Activated CD4-positive, alpha-beta T cell treated with anti-CD3 and anti-CD28 coated beads for 48 hours (primary cell): Measurements from ENCODE around the gene LRRC25.
"Not testable (repeated sequence)": the region's sequence is repeated elsewhere in the genome, so short reads cannot be mapped to it uniquely, and the experiment has no call there.

Source experiments
- DNase-seq: peaks from one replicate; pipeline ENCODE4 v3.0.0-alpha.2; 2020

LRRC25 gene

DNA sequence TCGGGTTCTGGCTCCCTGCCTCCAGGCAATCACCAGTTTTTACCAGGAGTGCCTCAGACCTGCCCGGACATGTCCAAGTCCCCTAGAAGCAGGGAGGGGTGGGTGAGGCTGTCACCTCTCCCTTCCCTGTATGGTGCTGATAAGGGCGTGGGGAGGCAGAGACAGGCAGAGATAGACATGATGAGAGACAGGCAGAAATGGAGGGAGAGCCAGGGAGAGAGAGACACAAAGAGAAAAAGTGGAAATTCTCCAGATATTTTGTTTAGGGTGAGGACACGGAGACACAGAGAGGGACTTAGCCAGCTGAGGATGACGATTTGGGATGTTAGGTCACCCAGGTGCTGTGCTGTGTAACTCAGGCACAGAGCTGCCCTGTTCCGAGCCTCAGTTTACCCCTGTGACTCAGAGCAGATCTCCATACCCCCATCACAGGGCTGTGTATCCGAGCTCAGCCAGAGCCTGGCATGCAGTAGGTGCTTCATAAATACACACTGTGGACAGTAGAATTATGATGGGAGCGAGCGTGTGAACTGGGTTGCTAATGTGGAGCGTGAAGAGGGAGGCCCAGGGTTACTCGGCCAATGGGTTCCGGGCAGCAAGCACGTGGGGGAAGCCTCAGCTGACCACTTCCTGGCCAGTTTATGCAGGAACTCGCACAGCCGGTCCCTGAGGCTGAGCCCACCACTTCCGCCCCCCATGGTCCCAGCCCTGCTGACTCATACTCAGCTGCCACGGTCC lies 23.4 kb downstream of the LRRC25 start:
- DNase-seq = peak; percentile 58

DNA sequence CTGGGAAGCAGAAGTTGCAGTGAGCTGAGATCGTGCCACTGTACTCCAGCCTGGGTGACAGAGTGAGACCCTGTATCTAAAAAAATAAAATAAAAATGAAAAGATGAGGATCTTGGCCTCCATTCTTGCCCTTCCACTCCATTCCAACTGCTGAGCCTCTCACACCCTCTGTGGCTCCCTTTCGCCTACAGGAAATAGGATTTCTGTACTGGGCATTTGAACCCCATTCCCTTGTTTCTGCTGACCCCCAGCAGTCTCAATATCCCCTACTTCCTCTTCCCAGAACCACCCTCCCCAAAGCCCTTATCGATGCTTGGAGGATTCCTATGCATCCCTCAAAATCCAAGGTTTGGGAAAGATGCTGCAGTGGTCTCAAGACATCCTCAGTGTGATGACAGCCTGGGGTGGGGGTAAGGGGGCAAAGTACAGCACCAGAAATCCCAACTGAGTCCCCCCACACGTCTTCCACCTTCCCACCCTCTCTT lies 24.0 kb downstream of the LRRC25 start:
- DNase-seq = no peak

DNA sequence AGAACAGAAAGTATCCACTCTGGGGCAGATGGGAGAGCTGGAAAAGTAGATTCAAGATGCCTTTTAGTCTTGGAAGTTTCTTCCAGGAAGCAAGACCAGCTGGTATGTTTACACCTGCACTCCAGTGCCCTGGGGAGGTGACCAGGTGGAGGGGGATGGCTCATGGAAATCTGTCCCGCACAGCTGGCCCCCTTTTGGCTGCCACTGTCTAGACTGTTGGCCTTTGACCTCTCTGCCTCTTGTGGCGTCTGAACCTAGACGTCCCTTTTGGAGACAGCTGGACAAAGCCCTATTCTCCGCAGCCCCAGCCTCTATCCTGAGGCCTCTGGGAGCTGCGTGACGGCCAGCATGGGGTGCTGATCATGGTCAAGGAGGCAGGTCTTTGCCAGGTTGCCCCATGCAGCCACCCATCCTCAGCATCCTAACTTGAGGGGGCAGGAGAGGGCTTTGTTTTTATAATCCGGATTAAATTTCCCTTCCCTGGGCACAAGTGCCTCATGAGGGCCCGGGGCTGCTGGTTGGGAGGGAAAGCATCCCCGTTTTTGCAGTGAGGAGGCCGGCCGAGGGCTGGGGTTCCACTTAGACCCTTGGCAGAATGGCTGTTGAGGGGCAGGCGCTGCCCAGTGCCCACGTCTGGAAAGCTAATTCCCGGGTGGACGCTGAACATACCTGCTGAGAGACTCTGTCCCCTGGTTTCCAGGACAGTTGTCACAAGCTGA lies 28.8 kb downstream of the LRRC25 start:
- no peak for DNase-seq

DNA sequence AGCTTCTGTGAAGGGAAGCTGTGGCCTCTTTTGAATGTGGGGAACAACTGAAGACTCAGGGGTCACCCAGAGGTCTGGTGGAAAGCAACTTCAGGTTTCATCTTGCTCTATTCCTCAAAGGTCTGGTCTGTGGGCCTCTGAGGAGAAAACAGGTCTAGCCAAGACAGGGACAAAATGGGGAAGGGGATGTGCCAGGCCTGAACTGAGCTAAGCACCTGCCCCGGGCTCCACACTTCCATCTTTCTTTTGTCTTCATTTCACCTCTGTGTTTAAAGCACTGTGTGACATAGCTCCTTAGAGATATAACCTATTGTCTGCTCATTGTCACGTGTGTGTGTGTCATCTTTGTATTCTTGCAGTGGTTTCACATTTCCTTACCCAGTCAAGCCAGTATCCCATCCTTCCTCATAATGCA lies 31.4 kb downstream of the LRRC25 start:
- no peak for DNase-seq

DNA sequence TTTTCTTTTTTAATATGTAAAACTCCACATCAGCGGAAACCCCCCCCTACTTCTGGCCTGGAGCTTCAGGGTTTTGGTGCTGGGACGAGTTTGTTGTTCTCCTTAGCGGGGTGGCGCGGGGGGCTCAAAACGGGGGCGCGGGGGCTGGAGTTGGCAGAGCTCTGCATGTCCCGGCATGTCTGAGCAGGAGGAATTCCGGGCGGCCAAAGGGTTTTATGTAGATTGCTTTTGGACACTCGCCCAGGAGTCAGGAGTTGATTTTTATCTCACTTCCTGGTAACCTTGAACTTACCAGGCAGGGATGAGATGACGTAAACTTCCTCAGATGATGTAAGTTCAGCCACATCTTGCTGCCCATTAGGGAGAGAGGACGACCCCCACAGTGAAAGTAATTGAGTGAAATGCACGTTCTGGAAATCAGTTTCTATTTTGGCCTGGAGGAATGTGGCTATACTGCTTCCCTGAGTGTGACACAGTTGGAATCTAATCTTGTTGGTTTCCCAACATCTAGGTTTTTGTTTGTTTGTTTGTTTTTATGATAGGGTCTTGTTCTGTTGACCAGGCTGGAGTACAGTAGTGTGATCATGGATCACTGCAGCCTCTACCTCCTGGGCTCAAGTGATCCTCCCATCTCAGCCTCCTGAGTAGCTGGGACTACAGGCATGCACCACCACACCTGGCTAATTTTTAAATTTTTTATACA lies 32.4 kb downstream of the LRRC25 start:
- DNase-seq = no peak

DNA sequence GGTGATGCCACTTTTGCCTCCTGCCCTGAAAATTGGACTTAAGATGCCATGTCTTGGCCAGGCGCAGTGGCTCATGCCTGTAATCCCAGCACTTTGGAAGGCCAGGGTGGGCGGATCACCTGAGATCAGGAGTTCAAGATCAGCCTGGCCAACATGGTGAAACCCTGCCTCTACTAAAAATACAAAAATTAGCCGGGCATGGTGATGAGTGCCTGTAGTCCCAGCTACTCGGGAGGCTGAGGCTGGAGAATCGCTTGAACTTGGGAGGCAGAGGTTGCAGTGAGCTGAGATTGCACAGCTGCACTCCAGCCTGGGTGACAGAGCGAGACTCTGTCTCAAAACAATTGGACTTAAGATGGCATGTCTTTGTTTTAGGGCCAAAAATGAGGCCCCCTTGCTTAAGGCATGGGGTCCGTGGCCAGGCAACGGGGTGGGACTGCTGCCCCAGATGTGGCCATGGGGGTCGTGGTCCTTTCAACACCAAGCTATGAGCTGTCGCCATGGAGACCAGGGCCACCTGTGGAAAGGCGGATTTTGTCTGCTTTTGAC lies 33.1 kb downstream of the LRRC25 start:
- DNase-seq = not testable (repeated sequence)

DNA sequence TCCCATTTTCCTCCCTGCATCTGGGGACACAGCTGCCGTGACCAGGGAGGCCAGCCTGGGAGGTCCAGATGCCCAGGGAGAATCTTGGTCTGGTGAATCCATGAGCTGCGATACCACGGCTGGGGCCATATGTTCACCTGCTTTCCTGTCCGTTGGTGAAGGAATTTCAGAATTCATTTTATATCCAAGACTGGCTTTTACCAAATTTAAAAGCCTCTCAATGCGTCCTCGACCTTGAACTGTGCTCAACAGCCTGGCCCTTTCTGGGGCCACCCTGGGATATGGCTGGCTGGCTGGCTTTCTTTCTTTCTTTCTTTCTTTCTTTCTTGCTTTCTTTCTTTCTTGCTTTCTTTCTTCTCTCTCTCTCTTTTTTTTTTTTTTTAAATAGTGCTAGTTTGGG lies 33.6 kb downstream of the LRRC25 start:
- no peak for DNase-seq

DNA sequence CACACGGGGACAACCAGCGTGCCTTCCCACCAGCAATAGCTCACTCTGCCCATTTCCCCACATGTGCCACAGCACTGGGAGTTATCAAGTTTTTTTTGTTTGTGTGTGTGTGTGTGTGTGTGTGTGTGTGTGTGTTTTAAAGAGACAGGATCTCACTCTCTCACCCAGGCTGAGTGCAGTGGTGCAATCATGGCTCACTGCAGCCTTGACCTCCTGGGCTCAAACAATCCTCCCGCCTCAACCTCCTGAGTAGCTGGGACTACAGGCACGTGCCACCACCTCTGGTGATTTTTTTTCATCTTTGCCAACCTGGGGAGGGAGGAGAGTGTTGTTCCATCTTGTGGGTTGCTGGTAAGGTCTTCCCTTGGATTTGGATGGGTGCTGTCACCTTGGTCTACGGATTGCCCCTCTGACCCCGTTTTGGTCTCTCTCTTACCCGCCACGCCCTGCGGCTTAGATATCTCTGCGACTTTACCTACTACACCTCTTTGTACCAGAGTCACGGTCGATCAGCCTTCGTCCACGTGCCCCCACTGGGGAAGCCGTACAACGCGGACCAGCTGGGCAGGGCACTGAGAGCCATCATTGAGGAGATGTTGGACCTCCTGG lies 34.4 kb downstream of the LRRC25 start:
- no peak for DNase-seq

DNA sequence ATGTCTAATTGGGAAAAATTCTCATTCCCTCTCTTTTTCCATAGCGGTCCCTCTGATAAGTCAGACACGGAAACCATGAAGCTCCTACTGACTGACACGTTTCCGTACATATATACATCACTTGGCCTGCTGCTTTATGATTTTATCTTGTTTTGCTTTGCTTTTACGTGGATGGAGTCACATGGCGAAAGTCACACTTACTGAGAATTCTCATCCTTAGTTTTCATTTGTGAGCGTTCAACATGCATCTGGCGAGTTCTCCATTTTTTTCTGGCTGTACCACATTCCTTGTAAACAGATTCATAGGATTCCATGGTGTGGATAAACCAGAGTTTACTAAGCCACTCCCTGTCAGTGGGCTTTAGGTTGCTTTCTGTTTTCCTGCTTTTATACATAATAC lies 35.8 kb downstream of the LRRC25 start:
- DNase-seq = no peak

DNA sequence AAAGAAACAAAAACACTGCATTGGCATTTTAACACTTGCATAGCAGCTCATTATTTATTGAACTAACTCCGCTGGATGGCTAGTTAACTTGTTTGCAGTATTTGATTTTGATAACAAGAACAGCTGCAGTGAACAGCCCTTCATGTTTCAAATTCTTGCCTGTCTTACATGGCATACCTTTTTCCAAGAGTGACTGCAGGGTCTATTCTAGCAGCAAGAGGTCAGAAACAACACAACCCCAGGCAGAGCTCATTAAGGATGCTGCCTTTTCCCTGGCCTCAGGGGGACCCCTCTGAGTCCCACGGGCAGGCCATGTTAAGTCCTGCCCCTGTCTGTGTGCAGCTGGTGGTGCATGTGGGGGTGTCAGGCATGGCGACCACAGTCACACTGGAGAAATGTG lies 40.4 kb downstream of the LRRC25 start:
- no peak for DNase-seq

DNA sequence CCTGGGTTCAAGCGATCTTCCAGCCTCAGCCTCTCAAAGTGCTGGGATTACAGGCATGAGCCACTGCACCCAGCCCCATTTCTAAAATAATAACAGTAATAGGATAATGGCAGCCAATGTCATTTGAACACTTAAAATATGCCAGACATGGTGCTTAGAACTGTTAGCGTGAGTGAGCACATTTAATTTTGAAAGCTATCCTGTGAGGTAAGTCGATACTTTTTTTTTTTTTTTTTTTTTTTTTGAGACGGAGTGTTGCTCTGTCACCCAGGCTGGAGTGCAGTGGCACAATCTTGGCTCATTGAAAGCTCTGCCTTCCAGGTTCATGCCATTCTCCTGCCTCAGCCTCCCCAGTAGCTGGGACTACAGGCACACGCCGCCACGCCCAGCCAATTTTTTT lies 42.7 kb downstream of the LRRC25 start:
- not testable (repeated sequence) for DNase-seq

DNA sequence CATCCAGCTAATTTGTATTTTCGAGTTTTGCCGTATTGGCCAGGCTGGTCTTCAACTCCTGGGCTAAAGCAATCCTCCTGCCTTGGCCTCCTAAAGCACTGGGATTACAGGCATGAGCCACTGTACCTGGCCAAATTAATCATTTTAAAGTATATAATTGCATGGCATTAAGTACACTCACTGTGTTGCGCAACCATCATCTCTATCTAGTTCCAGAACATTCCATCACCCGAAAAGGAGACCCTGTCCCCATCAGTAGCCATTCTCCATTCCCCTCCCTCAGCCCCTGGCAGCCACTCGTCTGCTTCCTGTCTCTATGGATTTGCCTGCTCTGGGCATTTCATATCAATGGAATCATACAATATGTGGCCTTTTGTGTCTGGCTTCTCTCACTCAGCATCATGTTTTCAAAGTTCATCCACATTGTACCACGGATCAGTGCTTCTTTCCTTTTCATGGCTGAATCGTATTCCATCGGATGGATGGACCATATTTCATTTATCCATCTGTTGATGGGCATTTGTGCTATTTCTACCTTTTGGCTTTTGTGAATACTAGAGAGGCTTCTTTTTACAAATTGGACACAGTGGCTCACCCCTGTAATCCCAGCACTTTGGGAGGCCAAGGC lies 43.9 kb downstream of the LRRC25 start:
- no peak for DNase-seq

DNA sequence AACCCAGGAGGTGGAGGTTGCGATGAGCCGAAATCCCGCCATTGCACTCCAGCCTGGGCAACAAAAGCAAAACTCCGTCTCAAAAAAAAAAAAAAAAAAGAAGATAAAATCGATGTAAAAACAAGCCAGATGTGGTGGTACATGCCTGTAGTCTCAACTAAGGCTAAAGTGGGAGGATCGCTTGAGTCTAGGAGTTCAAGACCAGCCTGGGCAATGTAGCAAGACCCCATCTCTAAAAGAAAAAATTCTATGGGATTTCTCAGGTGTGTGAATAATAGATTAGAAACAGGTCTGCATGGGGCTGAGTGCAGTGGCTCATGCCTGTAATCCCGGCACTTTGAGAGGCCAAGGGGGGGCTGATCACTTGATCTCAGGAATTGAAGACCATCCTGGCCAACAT lies 45.9 kb downstream of the LRRC25 start:
- no peak for DNase-seq

DNA sequence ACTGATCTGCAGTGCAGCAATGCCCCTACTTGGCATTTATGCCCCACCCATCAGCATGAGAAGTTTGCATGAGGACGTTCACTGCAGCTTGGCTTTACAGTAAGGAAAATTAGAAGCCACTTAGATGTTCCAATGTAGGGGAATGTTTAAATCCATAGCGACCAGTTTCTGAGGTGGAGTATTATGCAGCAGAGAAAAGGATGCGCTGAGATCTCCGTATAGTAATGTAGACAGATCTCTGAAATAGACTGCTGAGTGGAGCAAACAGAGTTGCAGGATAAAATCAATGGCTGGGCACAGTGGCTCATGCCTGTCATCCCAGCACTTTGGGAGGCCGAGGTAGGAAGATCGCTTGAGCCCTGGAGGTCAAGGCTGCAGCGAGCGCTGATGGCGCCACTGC lies 46.9 kb downstream of the LRRC25 start:
- no peak for DNase-seq

DNA sequence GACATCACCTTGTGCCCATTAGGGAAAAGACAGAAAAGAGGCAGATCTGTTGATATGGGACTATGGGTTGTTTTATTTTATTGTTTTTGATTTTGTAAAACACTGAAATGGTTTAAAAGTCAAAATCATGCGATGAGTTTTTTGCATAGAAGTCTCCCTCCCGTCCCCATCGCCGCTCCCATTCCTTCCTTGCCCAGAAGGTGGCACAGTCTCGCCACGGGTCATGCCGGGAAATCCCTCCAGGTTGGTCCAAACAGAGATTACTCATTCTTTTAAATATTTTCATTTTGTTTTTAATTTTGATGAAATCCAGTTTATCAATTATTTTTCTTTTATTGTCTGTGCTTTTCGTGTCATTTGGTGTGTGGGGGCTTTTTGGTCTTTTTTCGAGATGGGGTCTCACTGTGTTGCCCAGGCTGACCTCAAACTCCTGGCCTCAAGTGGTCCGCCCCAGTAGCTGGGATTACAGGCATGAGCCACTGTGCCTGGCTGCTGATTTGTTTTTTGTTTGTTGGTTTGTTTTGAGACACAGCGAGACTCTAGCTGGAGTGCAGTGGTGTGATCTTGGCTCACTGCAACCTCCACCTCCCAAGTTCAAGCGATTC lies 47.8 kb downstream of the LRRC25 start:
- DNase-seq = peak; percentile 60

DNA sequence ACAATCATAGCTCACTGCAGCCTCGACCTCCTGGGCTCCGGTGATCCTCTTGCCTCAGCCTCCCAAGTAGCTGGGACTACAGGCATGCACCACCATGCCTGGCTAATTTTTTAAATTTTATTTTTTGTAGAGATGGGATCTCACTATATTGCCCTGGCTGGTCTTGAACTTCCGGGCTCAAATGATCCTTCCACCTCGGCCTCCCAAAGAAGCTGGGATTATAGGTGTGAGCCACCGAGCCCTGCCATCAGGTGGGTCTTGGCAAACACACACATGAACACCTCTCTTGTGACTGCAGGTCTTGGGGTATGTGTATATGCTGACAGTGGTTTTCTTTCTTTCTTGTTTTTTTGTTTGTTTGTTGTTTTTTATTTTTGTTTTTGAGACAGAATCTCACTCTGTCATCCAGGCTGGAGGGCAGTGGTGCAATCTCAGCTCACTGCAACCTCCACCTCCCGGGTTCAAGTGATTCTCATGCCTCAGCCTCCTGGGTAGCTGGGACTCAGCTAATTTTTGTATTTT lies 48.5 kb downstream of the LRRC25 start:
- not testable (repeated sequence) for DNase-seq

DNA sequence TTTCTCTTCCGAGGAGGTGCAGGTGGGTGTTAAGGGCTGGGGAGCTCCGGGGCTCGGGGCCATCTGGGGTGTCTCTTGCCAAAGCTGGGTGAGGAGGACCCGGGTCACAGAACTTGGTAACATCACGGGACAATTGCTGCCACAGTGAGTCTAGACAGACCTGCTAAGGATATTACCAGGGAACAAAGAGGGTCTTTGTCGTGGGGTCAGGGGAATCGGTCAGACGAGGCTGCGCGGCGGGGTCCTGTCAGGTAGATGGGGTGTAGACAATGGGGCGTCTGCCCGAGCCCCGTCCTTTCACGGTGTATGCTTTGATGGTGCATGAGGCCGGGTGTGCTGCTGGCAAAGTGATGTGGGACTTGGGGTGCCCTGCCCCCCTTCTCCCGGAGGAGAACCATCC lies 49.3 kb downstream of the LRRC25 start:
- DNase-seq = no peak

DNA sequence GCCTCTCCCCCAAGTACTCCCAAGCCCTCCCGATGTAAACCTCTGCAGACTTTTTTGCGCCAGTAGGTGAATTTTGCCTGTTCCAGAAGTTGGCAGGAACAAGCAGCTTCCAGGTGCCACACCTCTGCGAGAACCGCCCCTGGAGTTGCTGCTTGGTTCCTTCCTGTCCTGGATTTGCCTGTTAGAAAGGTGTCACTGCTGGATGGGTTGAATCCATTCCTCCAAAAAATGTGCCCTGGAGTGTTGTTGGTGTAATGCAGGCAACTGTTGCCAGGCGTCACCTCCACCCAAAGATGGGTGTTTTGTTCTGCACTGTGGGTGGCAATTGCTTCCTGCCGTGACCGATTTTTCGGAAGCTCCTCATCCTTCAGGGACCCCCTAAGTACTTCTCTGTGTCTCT lies 51.3 kb downstream of the LRRC25 start:
- no peak for DNase-seq

DNA sequence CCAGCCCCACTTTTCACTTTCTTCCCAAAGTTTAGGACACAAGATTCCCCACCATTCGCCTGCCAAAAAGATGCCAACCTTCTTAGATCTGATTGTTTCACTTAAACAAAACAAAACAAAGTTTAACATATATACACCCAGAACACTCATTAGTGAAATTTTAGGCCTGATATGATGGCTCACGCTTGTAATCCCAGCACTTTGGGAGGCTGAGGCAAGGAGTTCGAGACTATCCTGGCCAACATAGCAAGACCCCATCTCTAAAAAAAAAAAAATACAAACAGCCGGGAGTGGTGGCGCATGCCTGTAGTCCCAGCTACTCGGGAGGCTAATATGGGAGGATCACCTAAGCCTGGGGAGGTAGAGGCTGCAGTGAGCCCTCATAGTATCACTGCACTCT lies 52.1 kb downstream of the LRRC25 start:
- DNase-seq = no peak

DNA sequence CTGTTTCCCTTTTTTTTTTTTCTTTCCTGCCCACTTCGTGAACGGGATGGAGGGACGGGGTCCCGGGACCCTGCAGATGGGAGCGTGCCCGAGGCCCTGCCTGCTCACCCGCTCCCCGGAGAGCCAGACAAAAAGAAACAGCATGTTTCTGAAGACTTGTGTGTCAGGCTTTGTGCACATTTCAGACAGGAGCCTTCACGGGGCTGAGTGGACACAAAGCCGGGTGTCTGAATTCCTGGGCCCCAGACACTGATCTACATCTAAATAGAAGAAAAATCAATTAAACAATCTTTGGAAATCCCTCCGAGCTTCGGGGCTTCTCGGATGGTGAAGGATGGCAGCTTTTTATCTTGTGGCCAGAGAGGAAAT lies 52.9 kb downstream of the LRRC25 start:
- no peak for DNase-seq

DNA sequence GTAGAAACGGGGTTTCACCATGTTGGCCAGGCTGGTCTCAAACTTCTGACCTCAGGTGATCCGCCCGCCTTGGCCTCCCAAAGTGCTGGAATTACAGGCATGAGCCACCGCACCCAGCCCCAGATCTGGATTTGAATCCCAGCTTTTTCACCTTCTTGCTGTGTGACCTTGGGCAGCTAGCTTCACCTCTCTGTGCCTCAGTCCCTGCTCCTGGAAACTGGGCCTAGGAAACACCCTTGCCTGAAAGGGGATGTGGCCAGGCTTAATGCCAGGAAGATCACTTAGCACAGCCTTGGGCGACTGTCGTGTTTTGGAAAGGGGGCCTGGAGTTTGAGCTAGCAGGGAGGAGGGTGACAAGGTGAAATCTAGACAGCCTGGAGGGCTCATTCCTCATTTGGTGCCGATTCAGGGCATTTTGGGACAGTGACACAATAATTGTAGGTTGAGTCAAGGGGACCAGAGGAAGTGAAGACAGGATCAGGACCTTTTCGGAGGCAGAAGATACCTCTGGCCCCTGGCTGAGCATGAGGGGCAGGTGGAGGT lies 55.3 kb downstream of the LRRC25 start:
- no peak for DNase-seq
